Stimulated activated CD8-positive, alpha-beta memory T cell treated with anti-CD3 and anti-CD28 coated beads, Interleukin-4, amount 100 ng/mL, for 24 hours (primary cell): Measurements from ENCODE around the gene TESPA1.

Experiments used
- DNase-seq: peaks from one replicate; pipeline ENCODE4 v3.0.0-alpha.2; 2020; ENCODE audit warnings: low read depth

TESPA1 gene

GRCh38 chr12:54983536-54984101, 943 bp downstream of the TESPA1 start:
- peak; percentile 22 for DNase-seq

GRCh38 chr12:54981796-54982195, 2.8 kb downstream of the TESPA1 start:
- DNase-seq, result peak; percentile 22

GRCh38 chr12:54980341-54980740, 4.2 kb downstream of the TESPA1 start:
- DNase-seq, result no peak

- no peak for DNase-seq
Observed at GRCh38 chr12:54977857-54978256, 6.7 kb downstream of the TESPA1 start.

- no peak for DNase-seq
Observed at GRCh38 chr12:54977155-54977554, 7.4 kb downstream of the TESPA1 start.

- no peak for DNase-seq
Observed at GRCh38 chr12:54975875-54976274, 8.7 kb downstream of the TESPA1 start.

- DNase-seq, result no peak
Observed at GRCh38 chr12:54975272-54975671, 9.3 kb downstream of the TESPA1 start.

GRCh38 chr12:54974279-54974678, 10.3 kb downstream of the TESPA1 start:
- no peak for DNase-seq

- DNase-seq, result no peak
Observed at GRCh38 chr12:54973556-54973955, 11.0 kb downstream of the TESPA1 start.

- no peak for DNase-seq
Observed at GRCh38 chr12:54970741-54971140, 13.8 kb downstream of the TESPA1 start.

GRCh38 chr12:54968181-54968730, 16.3 kb downstream of the TESPA1 start:
- no peak for DNase-seq

GRCh38 chr12:54967461-54967860, 17.1 kb downstream of the TESPA1 start:
- DNase-seq, result no peak

GRCh38 chr12:54961190-54961589, 23.4 kb downstream of the TESPA1 start:
- no peak for DNase-seq

- DNase-seq, result no peak
Observed at GRCh38 chr12:54959291-54960018, 25.1 kb downstream of the TESPA1 start.

- DNase-seq, result no peak
Observed at GRCh38 chr12:54958048-54958658, 26.4 kb downstream of the TESPA1 start.

- no peak for DNase-seq
Observed at GRCh38 chr12:54956818-54957641, 27.5 kb downstream of the TESPA1 start.

- DNase-seq, result no peak
Observed at GRCh38 chr12:54956322-54956721, 28.2 kb downstream of the TESPA1 start.

GRCh38 chr12:54954801-54955200, 29.8 kb downstream of the TESPA1 start:
- no peak for DNase-seq

GRCh38 chr12:54954228-54954627, 30.3 kb downstream of the TESPA1 start:
- no peak for DNase-seq

GRCh38 chr12:54950071-54950727, 34.4 kb downstream of the TESPA1 start:
- DNase-seq, result no peak

GRCh38 chr12:54949073-54949711, 35.4 kb downstream of the TESPA1 start:
- no peak for DNase-seq
